Astrocyte of the spinal cord (primary cell): ENCODE data around the gene HHATL.
"Not testable (repeated sequence)": the region's sequence is repeated elsewhere in the genome, so short reads cannot be mapped to it uniquely, and the experiment has no call there.

Experiments
- DNase-seq: peaks from one replicate; pipeline ENCODE4 v3.0.0; 2011; ENCODE audit warnings: low read depth, low spot score
- H3K4me3 ChIP-seq: 2 replicates; pipeline ENCODE4 v1.5.1; 2011; ENCODE audit warnings: low read depth, mild to moderate bottlenecking, low read length, moderate library complexity
- in situ Hi-C: cut with HindIII; loops from 2 replicates; pipeline ENCODE4 v1.10.0; 2017; ENCODE audit warnings: low sequenced_read_pairs
- TF ChIP-seq, protein P1 (sequence below): IDR thresholded peaks from 2 replicates; pipeline ENCODE4 v1.5.1; 2012; ENCODE audit warnings: low read depth, mild to moderate bottlenecking, low read length, inconsistent platforms

HHATL gene

GRCh38 chr3:42723219-42723618 is 20.6 kb upstream of the HHATL start:
- DNase-seq: no peak
- in situ Hi-C loops: no loop called here
- H3K4me3 ChIP-seq: no peak overlapping the region
- TF ChIP-seq, protein P1, sequence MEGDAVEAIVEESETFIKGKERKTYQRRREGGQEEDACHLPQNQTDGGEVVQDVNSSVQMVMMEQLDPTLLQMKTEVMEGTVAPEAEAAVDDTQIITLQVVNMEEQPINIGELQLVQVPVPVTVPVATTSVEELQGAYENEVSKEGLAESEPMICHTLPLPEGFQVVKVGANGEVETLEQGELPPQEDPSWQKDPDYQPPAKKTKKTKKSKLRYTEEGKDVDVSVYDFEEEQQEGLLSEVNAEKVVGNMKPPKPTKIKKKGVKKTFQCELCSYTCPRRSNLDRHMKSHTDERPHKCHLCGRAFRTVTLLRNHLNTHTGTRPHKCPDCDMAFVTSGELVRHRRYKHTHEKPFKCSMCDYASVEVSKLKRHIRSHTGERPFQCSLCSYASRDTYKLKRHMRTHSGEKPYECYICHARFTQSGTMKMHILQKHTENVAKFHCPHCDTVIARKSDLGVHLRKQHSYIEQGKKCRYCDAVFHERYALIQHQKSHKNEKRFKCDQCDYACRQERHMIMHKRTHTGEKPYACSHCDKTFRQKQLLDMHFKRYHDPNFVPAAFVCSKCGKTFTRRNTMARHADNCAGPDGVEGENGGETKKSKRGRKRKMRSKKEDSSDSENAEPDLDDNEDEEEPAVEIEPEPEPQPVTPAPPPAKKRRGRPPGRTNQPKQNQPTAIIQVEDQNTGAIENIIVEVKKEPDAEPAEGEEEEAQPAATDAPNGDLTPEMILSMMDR: no peak

GRCh38 chr3:42722442-42722841 is 19.8 kb upstream of the HHATL start:
- in situ Hi-C loops, H3K4me3 ChIP-seq, DNase-seq: not testable (repeated sequence)

- in situ Hi-C loops: no loop called here
- DNase-seq: no peak
- H3K4me3 ChIP-seq: no peak overlapping the region
- TF ChIP-seq, protein P1: no peak
Measured at GRCh38 chr3:42721690-42722089, 19.1 kb upstream of the HHATL start.

DNA sequence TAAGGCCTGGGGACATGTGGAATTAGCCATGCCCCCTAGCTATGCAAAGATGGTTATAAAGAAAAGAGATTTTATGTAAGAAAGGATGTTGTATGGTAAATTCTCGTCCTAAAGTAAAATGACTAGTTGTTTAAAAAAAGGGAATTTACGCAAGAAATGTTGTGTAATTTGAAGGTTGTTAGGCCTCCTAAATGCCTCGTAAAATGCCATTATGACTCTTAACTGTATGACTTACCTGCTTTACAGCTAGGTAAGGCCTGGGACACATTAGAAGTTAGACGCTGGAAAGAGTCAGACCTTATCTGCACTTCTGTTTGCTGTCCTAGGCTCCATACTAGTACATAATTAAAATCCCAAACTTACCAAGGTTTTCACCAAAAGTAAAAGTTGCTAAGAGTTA is 17.5 kb upstream of the HHATL start:
- no peak for DNase-seq
- TF ChIP-seq, protein P1: no peak
- in situ Hi-C loops: no loop called here
- no peak overlapping the region for H3K4me3 ChIP-seq

- in situ Hi-C loops: no loop called here
- DNase-seq: no peak
- no peak overlapping the region for H3K4me3 ChIP-seq
- TF ChIP-seq, protein P1: no peak
Measured at GRCh38 chr3:42719002-42719401, 16.4 kb upstream of the HHATL start.

DNA sequence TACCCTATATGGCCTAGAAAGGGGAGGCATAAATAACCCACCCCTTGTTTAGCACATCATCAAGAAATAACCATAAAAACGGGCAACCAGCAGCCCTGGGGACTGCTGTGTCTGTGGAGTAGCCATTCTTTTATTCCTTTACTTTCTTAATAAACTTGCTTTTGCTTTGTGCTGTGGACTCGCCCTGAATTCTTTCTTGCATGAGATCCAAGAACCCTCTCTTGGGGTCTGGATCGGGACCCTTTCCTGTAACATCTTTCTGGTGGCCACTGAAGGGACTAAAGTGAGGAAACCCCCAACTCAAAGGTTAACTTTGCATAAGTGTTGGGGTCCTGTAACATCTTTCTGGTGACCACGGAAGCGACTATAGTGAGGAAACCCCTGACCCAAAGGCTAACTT is 15.7 kb upstream of the HHATL start:
- no peak for DNase-seq
- no peak overlapping the region for H3K4me3 ChIP-seq
- TF ChIP-seq, protein P1: no peak
- in situ Hi-C loops: no loop called here

- DNase-seq: no peak
- TF ChIP-seq, protein P1: no peak
- no peak overlapping the region for H3K4me3 ChIP-seq
- in situ Hi-C loops: no loop called here
Measured at GRCh38 chr3:42717306-42717705, 14.7 kb upstream of the HHATL start.
